Measurements from ENCODE around the gene SRRM3.

DNA sequence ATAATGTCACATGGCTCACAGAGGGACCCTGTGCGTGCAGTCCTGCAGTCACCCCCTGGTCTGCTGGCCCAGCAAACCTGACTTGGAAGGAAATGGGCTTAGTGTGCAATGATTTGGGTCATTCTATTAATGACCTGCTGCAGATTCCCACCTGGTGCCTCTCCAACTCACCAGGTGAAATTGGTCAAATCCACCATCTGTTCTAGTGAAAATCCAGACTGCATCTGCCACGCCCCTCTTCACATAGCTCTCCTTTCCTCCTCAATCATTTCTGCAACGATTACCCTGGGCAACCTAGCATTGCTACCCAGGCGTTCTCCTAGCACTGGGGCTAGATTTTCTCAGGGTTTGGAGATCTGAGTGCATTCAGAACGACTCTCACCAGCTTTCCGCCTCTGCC, 29.4 kb downstream of the SRRM3 start:
- no peak for TF ChIP-seq POLR2A (IDR thresholded peaks at IDR 0.05)
- TF ChIP-seq, protein P1, sequence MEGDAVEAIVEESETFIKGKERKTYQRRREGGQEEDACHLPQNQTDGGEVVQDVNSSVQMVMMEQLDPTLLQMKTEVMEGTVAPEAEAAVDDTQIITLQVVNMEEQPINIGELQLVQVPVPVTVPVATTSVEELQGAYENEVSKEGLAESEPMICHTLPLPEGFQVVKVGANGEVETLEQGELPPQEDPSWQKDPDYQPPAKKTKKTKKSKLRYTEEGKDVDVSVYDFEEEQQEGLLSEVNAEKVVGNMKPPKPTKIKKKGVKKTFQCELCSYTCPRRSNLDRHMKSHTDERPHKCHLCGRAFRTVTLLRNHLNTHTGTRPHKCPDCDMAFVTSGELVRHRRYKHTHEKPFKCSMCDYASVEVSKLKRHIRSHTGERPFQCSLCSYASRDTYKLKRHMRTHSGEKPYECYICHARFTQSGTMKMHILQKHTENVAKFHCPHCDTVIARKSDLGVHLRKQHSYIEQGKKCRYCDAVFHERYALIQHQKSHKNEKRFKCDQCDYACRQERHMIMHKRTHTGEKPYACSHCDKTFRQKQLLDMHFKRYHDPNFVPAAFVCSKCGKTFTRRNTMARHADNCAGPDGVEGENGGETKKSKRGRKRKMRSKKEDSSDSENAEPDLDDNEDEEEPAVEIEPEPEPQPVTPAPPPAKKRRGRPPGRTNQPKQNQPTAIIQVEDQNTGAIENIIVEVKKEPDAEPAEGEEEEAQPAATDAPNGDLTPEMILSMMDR (IDR thresholded peaks at IDR 0.05), result no peak

Data from heart left ventricle (tissue), 13 donors.